Stimulated activated CD4-positive, alpha-beta T cell treated with anti-CD3 and anti-CD28 coated beads, Interleukin-12 subunit alpha, Interleukin-12 subunit beta, amount 100 ng/mL, for 48 hours (primary cell): ENCODE results near the gene FILIP1.

Experiments used
- DNase-seq, 3 donors: peaks; one replicate each; pipeline ENCODE4 v3.0.0-alpha.2; 2020; ENCODE audit warnings: low read depth in 2 of 3, low spot score in 1 of 3

FILIP1 gene

GRCh38 chr6:75278474-75279077 lies 215.0 kb downstream of the FILIP1 start:
- no peak for DNase-seq

GRCh38 chr6:75275067-75275466 lies 218.5 kb downstream of the FILIP1 start:
- DNase-seq, result no peak

DNA sequence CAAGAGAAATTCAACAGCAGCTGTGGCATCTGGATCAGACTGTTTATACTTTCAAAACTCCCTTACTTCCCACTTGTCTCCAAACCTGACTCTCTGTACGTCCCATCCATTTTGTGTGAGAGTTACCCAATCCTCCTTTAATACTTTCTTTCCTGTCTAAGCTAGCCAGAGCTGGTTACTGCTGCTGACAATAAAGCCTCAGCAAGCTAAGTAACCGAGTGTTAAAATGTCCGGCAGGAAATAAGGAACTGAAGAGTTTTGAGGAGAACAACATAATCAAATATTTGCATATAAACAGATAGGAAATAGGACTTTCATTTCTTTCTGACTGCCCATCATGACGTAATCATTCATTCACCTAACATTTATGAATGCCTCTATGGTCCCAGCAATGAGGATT lies 220.6 kb downstream of the FILIP1 start:
- no peak for DNase-seq

DNA sequence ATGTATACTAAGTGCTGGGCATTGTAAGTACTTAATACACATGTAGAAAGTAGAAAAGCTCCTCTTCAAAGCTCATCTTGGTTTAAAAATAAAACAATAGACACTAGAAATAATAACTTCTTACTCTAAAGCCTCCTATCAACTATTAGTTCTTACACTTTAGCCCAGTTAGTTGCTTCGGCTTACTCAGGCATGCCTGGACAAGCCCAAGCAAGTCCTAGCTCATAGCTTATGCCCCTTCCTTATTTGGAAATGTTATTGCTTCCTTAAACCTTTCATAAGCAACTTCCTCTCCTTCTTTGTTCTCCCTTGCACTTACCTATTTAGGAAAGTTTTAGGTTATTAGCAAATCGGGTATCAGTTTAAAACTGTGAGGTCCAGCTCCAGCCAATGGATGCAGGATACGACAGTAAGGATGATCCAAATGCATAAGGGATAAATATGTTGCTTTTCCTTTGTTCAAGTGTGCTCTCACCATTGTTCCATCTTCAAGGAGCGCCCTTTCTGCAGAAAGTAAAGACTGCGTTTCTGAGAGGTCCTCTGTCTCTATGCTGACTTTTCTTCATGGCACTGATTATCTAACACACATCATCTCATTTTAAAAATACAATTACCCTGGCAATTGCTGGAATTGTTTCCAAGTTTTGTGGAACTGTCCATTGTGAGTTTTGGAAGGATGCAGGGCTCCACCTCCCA lies 221.3 kb downstream of the FILIP1 start:
- DNase-seq, result no peak

DNA sequence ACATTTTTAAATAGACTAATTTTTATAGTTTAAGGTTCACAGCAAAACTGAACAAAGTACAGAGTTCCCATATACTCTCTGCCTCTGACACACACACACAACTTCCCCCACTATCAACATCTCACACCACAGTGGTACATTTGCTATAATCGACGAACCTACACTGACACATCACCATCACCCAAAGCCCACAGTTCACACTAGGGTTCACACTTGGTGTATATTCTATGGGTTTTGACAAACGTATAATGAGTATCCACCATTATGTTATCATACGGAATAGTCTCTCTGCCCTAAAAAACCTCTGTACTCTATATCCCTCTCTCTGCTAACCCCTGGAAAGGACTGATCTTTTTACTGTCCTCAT lies 224.6 kb downstream of the FILIP1 start:
- no peak for DNase-seq

DNA sequence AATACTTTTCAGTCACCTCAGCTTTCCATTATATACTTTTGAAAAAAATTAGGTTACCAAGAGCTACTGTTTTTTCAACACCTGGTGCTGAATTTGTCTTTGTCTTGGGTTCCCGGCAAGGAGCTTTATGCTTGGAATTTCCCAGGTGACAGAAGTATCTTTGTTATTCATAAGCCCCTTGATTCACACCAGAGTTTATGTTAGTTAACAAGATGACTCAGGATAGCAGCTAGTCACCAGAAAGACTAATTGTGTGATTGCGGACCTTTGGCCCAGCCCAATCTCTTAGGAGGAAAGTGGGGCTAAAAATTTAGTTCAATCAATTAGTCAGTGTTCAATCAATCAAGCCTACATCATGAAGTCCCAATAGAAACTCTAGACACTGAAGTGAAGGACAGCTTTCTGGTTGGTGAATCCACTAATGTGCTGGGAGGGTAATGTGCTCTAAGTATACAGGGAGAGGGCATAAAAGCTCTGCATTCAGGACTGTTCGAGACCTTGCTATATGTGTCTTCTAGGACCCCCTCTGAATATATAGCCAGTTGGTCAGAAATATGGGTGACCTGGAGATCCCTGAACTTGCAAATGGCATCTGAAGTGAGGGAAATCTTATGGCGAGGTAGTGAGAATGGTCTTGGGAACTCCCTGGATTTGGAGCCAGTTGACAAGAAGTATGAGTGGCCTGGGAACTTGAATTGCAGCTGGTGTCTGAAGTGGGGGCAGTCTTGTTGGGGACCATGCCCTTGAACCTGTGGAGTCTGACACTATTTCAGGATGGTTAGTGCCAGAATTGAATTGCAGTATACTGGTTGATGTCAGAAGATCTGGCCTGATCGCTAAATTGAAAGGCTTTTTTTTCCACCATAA lies 225.2 kb downstream of the FILIP1 start:
- DNase-seq, result no peak

- no peak for DNase-seq
Measured at GRCh38 chr6:75267461-75267860, 226.1 kb downstream of the FILIP1 start.

DNA sequence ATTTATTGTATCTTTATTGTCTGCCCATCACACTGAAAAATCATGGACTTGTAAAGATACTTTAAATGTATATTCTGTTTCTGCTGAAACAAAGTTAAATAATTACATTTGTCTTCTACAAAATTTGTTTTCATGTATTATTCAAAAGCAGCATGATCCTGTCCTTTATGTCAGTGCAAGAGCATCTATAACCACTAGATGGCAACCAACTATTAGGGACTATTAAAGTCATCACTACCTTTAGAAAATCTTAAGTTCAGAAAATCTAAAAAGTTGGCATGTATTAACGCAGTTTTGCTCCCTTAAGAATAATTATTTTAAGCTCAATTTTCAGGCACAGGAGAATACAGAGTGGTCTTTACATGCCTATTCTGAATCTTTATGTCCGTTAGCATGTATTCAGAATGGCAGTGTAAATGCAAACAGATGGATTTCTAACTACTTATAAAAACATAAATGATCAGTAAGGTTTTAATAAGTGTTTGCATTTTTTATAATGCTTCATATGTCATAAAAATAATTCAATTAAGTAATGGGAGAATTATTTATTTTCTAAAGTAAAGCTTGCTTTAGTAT lies 226.8 kb downstream of the FILIP1 start:
- no peak for DNase-seq

- no peak for DNase-seq
Measured at GRCh38 chr6:75263401-75263750, 230.2 kb downstream of the FILIP1 start.

GRCh38 chr6:75262716-75263400 lies 230.7 kb downstream of the FILIP1 start:
- no peak for DNase-seq

GRCh38 chr6:75261299-75261698 lies 232.3 kb downstream of the FILIP1 start:
- no peak for DNase-seq

- no peak for DNase-seq
Measured at GRCh38 chr6:75257343-75258087, 236.1 kb downstream of the FILIP1 start.

GRCh38 chr6:75250552-75250951 lies 243.0 kb downstream of the FILIP1 start:
- DNase-seq, result no peak

DNA sequence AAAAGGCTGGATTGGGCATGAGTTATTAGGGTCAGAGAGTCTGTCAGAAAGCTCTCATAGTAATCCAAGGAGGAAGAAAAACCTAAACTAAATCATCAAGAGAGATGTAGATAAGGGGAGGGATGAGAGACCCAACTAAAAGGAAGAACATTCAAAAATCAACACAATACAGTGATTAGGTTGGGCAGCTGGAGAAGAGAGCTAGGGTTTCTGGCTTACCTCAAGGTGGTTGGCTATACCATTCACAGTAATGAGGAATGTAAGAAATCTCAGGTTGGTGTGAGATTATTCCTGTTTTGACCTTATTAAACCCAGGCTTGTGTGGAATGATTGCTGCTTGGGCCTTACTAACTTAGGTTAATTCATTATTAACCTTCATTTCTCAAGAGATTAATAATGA lies 243.8 kb downstream of the FILIP1 start:
- DNase-seq, result no peak

GRCh38 chr6:75246386-75246785 lies 247.2 kb downstream of the FILIP1 start:
- DNase-seq, result no peak

GRCh38 chr6:75244063-75244584 lies 249.5 kb downstream of the FILIP1 start:
- DNase-seq, result no peak

DNA sequence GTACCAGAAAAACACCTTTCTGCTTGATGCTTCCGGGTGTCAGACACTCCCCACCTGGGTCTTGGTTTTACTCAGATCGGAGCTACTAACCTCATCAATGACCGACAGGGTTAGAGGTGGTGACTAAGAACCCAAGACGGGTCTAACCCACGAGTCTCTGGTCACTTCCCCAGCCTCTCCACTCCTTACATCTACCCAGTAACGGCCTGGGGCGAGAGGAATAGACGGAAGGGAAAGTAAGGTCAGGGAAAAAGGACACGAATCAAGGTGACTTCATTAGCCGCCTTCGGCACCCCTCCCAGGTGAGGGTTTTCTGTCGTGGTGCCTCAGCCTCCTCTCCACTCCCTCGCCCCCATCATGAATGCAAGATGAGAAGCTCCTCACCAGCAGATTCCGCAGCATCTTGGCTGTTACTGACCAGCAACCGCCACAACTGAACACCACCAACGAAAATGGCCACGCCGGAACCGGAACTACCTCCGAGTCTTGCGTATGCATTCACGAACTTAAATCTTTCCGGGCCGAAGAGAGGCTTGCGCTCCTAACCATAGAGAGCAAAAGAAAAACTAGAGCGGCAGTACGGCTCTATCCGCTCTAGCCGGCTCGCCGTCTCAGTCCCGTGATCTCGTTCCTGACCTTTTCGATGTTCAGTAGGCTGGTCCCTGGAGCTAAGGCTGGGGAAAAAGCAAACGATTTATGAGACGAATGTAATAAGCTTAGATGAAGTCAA lies 250.1 kb downstream of the FILIP1 start, which contains the start of gene COX7A2:
Gene COX7A2 (minus strand): TSS at position 469 of the 730 bp plus-strand sequence. CDS start 67 bp downstream, at position 402.
- DNase-seq, result peak; percentile 71 to 81 (median 74)
